ENCODE data around the gene SNCB. TPM values are rescaled to one million over a fixed set of nuclear protein-coding genes. Genes with fewer than 3 reads are reported as not detected.

The SNCB gene
- total and polyA plus RNA-seq, 2 of the 4 experiments (the other 2 are of a cell fraction): 0.41 TPM; not detected in 1

- CTCF ChIA-PET: interaction anchor here (0.6 kb wide), 1 partner anchor 89 kb away, joined by 5 read pairs; no protein-coding TSS in a partner anchor
- H3K4me2 ChIP-seq (ENCODE audit: low read depth, low read length): no peak overlapping the region
- H3K27me3 ChIP-seq (ENCODE audit: control insufficient read depth, insufficient read depth, low read length): peaks cover 8% of the 10 kb centered on the region
- H3K4me3 ChIP-seq (ENCODE audit: insufficient read depth, low read depth, low read length): no peak overlapping the region
- POLR2A ChIA-PET (ENCODE audit: unreplicated experiment): no interaction called here
- H3K9me3 ChIP-seq (ENCODE audit: control insufficient read depth, insufficient read depth, low read length): no peaks in the 10 kb centered on the region
- dilution Hi-C loops (cut with HindIII; ENCODE audit: low sequenced_read_pairs, unreplicated experiment) (no loop called here), intact Hi-C loops (cut with micrococcal nuclease) (no loop called here), in situ Hi-C loops (cut with MboI; ENCODE audit: low sequenced_read_pairs) (no loop called here)
- no peak overlapping the region for H2BK15ac ChIP-seq (ENCODE audit: low read depth, low read length)
- peaks cover 4% of the 10 kb centered on the region; the same call in 1 of the 2 replicates for H3K36me3 ChIP-seq (ENCODE audit: control insufficient read depth, insufficient read depth, low read length)
- no peak for TF ChIP-seq FOS (IDR thresholded peaks at IDR 0.05; ENCODE audit: low read depth, low read length)
- no peak for TF ChIP-seq MAFK (IDR thresholded peaks at IDR 0.05; ENCODE audit: low read depth, low read length)
- no peak for TF ChIP-seq POLR2A (IDR thresholded peaks at IDR 0.05; ENCODE audit: low read depth, low read length)
- no peak for TF ChIP-seq RCOR1 (IDR thresholded peaks at IDR 0.05; ENCODE audit: insufficient replicate concordance, low read length)
- no peak for TF ChIP-seq BHLHE40 (IDR thresholded peaks at IDR 0.05; ENCODE audit: low read depth, low read length)
- no peak for TF ChIP-seq SMC3 (IDR thresholded peaks at IDR 0.05; ENCODE audit: low read depth, low read length)
- no peak for TF ChIP-seq CEBPB (IDR thresholded peaks at IDR 0.05; ENCODE audit: low read depth, low read length)
- no peak overlapping the region for H2AK5ac ChIP-seq (ENCODE audit: low read depth, low read length)
- no peak overlapping the region for H3K56ac ChIP-seq (ENCODE audit: extremely low read depth, insufficient read depth, low read length)
- H2AK9ac ChIP-seq (replicated peaks; ENCODE audit: low read depth, low read length, poor library complexity): no peak overlapping the region
- peaks cover 3% of the 10 kb centered on the region; the same call in 1 of the 2 replicates for H3K9me1 ChIP-seq (ENCODE audit: insufficient read depth, low read length)
- no peak overlapping the region for H3K14ac ChIP-seq (replicated peaks; ENCODE audit: low read depth, low read length)
- H3K27ac ChIP-seq (ENCODE audit: insufficient read depth, low read length): no peak overlapping the region
- no peak overlapping the region for H2AFZ ChIP-seq (replicated peaks; ENCODE audit: low read length, poor library complexity)
- no peak for ATAC-seq (ENCODE audit: low read depth)
- H4K8ac ChIP-seq (ENCODE audit: low read depth in 2 of 2, low read length in 2 of 2): no peak overlapping the region
- no peak overlapping the region for H2BK120ac ChIP-seq (ENCODE audit: low read depth, low read length)
- no peak overlapping the region for H2BK5ac ChIP-seq (ENCODE audit: low read depth, low read length, poor library complexity, severe bottlenecking)
- H3K4ac ChIP-seq (ENCODE audit: low read depth, low read length): no peak overlapping the region
- no peak overlapping the region for H3K9ac ChIP-seq (ENCODE audit: low read depth, low read length)
- no TSS peak for BruUV-seq (replicated peaks)
- no peak overlapping the region for H4K91ac ChIP-seq (ENCODE audit: insufficient read depth, low read depth, low read length)
- no peaks in the 10 kb centered on the region for H3K4me1 ChIP-seq (ENCODE audit: control insufficient read depth, insufficient read depth, low read length)
- H3K79me1 ChIP-seq (ENCODE audit: low read depth in 1 of 2, low read length in 2 of 2): no peaks in the 10 kb centered on the region
- 100% methylated on average over 3 of the region's 7 CpGs for WGBS, 2 experiments (ENCODE audit: extremely low coverage in 2 of 2, insufficient read length in 1 of 2)
- DNase-seq: no peak
- peaks cover 7% of the 10 kb centered on the region for H4K20me1 ChIP-seq (ENCODE audit: insufficient read depth, low read length)
- H3K18ac ChIP-seq (ENCODE audit: low read depth, low read length): no peak overlapping the region
- H3K23ac ChIP-seq (ENCODE audit: low read depth, low read length): no peak overlapping the region
- H2BK20ac ChIP-seq (ENCODE audit: low read depth, low read length): no peak overlapping the region
- H4K5ac ChIP-seq (ENCODE audit: low read depth, low read length): no peak overlapping the region
Measured at GRCh38 chr5:176659512-176659839, 29.1 kb upstream of the SNCB start.

Measured in IMR-90 (cell line).